Fibroblast of lung (primary cell): Measurements from ENCODE around the gene BAZ2B. TPM values are rescaled to one million over a fixed set of nuclear protein-coding genes. Genes with fewer than 3 reads are reported as not detected.

Source experiments
- DNase-seq, 2 donors: peaks; one replicate each; pipeline versions ENCODE4 v3.0.0 to v3.0.0-alpha.2; 2010; ENCODE audit warnings: low read depth in 2 of 2
- H2AFZ ChIP-seq: 2 replicates; pipeline ENCODE4 v1.5.1; 2012; ENCODE audit warnings: low read length, control low read depth, inconsistent platforms
- H3K27ac ChIP-seq: 2 replicates; pipeline ENCODE4 v1.5.1; 2011; ENCODE audit warnings: low read length, control low read depth; ENCODE audit not compliant: insufficient read depth
- H3K27me3 ChIP-seq: 2 replicates; pipeline ENCODE4 v1.5.1; 2011; ENCODE audit warnings: mild to moderate bottlenecking, low read length; ENCODE audit not compliant: control insufficient read depth, insufficient read depth
- H3K36me3 ChIP-seq: 2 replicates; pipeline ENCODE4 v1.5.1; 2011; ENCODE audit warnings: low read length; ENCODE audit not compliant: control insufficient read depth, insufficient read depth
- H3K4me1 ChIP-seq: 2 replicates; pipeline ENCODE4 v1.5.1; 2011; ENCODE audit warnings: low read length; ENCODE audit not compliant: control insufficient read depth, insufficient read depth; ENCODE audit errors: extremely low read depth
- H3K4me2 ChIP-seq: 2 replicates; pipeline ENCODE4 v1.5.1; 2011; ENCODE audit warnings: low read length, control low read depth; ENCODE audit not compliant: insufficient read depth; ENCODE audit errors: extremely low read depth
- H3K4me3 ChIP-seq, 4 experiments: fragments of 200-600 bp in 1 of 4; sonication (generic) in 1 of 4; replicated peaks in 1 of 4; 2 replicates each; pipeline ENCODE4 v1.5.1; 2011 to 2016; ENCODE audit warnings: low read length in 4 of 4, low read depth in 3 of 4, mild to moderate bottlenecking in 3 of 4, control low read depth in 2 of 4, inconsistent platforms in 1 of 4, mixed read lengths in 1 of 4; ENCODE audit not compliant: insufficient read depth in 1 of 4; ENCODE audit errors: control extremely low read depth in 1 of 4
- H3K79me2 ChIP-seq: 2 replicates; pipeline ENCODE4 v1.5.1; 2012; ENCODE audit warnings: mild to moderate bottlenecking, low read length, inconsistent platforms; ENCODE audit not compliant: control insufficient read depth, insufficient read depth
- H3K9ac ChIP-seq: 2 replicates; pipeline ENCODE4 v1.5.1; 2011; ENCODE audit warnings: mild to moderate bottlenecking, low read length, control low read depth; ENCODE audit not compliant: insufficient read depth
- H3K9me3 ChIP-seq: 2 replicates; pipeline ENCODE4 v1.5.1; 2012; ENCODE audit warnings: low read depth, low read length; ENCODE audit not compliant: control insufficient read depth, insufficient read depth
- H4K20me1 ChIP-seq: 2 replicates; pipeline ENCODE4 v1.5.1; 2011; ENCODE audit warnings: low read length; ENCODE audit not compliant: control insufficient read depth, insufficient read depth; ENCODE audit errors: extremely low read depth
- EZH2 ChIP-seq: IDR thresholded peaks from 2 replicates; pipeline ENCODE4 v1.5.1; 2012; ENCODE audit warnings: low read length, control low read depth, mild to moderate bottlenecking; ENCODE audit errors: missing control alignments
- polyA plus RNA-seq, 2 donors: library from polyadenylated mRNA; depleted of rRNA in 1 of 2; stranded (reverse) in 1 of 2; unstranded in 1 of 2; fragments of >200 nt; gene quantifications; 2 replicates each; pipeline ENCODE4 v1.2.1, GENCODE V29; 2011 to 2012; ENCODE audit warnings: missing spikeins in 1 of 2
- total RNA-seq: library from RNA; depleted of rRNA; stranded (reverse); fragments of >200 nt; gene quantifications from 2 replicates; pipeline ENCODE4 v1.2.1, GENCODE V29; 2014
- TF ChIP-seq, protein P1 (sequence below), 2 donors: IDR thresholded peaks in 1 of 2; conservative IDR thresholded peaks in 1 of 2; 1 replicate in 1 of 2; 2 replicates in 1 of 2; pipeline ENCODE4 v1.5.1; 2011 to 2012; ENCODE audit warnings: low read length in 2 of 2, control low read depth in 1 of 2, inconsistent platforms in 1 of 2, low read depth in 1 of 2, mild to moderate bottlenecking in 1 of 2

Gene BAZ2B
- total and polyA plus RNA-seq, 2 donors (not counting 1 experiment from before 2014, with no cell fraction given), result 28.0 to 61.8 TPM

DNA sequence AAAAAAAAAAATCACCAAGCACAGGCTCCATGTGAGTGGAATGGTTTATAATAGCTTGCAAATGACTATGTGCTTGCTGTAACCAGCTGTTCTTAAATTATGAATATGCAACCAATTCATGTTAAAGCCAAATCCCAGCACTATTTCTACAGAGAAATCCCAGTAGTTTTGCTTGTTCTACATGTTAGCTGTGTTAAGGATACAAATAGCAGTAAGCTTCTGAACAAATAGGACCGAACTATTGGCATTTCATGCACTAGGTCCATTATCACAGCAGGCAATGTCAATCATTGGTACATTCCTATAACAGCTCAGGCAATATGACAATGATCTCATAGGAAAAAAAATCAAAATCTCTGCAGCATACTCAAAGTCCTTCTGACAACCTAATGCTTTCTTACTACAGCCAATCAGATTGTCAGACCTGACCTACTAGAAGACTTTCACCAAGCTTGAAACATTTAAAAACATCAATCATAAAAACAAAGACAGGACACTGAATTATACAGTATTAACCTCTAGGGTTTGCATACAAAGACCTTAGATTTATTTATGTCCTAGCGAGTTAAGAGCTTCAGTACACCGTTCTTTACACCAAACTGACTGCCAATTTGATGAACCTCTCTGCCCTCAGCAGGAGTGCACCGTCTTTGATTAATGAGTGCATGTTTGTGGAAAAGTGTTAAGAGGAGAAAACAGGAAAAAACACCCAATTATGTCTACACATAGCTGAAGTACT is 6.4 kb downstream of the BAZ2B start:
- TF ChIP-seq, protein P1, sequence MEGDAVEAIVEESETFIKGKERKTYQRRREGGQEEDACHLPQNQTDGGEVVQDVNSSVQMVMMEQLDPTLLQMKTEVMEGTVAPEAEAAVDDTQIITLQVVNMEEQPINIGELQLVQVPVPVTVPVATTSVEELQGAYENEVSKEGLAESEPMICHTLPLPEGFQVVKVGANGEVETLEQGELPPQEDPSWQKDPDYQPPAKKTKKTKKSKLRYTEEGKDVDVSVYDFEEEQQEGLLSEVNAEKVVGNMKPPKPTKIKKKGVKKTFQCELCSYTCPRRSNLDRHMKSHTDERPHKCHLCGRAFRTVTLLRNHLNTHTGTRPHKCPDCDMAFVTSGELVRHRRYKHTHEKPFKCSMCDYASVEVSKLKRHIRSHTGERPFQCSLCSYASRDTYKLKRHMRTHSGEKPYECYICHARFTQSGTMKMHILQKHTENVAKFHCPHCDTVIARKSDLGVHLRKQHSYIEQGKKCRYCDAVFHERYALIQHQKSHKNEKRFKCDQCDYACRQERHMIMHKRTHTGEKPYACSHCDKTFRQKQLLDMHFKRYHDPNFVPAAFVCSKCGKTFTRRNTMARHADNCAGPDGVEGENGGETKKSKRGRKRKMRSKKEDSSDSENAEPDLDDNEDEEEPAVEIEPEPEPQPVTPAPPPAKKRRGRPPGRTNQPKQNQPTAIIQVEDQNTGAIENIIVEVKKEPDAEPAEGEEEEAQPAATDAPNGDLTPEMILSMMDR (conservative IDR thresholded peaks at IDR 0.05 in 1 of 2, IDR thresholded peaks at IDR 0.05 in 1 of 2; ENCODE audit: low read depth in 1 of 2, low read length in 2 of 2), result no peak
- TF ChIP-seq EZH2, result no peak
- no peak overlapping the region for H2AFZ ChIP-seq

DNA sequence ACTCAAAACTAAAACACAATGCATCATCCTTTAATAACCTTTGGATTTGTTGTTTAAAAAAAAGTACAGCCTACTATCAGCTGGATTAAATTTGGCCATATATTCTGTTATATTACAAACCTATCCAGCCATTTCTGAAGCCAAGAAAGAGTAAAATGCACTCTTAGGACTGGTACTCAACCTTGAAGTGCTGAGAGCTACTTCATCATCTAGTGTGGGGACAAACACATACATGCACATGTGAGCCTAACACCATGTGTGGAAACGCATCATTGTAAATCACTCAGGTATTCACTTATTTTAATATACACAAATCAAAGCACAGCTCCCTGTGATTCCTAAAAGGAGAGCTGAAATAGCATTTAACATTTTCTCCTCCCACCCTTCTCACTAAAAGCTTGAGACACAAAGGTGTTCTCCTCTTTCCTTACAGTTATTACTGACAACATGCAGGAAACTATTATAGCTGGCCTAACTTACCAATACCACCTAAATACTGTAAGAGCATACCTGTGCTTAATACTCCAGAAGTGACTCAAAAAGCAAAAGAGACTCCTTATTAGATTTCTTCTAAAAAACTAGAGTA is 7.5 kb downstream of the BAZ2B start:
- no peak overlapping the region for H2AFZ ChIP-seq
- DNase-seq, result no peak
- H3K4me1 ChIP-seq, result no peaks in the 10 kb centered on the region
- H4K20me1 ChIP-seq, result no peaks in the 10 kb centered on the region
- no peak overlapping the region for H3K27ac ChIP-seq
- no peaks in the 10 kb centered on the region for H3K9me3 ChIP-seq
- H3K4me3 ChIP-seq, result no peak overlapping the region
- H3K27me3 ChIP-seq, result no peaks in the 10 kb centered on the region
- no peaks in the 10 kb centered on the region for H3K36me3 ChIP-seq
- peaks cover 18% of the 10 kb centered on the region for H3K79me2 ChIP-seq
- no peak overlapping the region for H3K4me2 ChIP-seq
- H3K9ac ChIP-seq, result no peak overlapping the region
- TF ChIP-seq, protein P1 (conservative IDR thresholded peaks at IDR 0.05 in 1 of 2, IDR thresholded peaks at IDR 0.05 in 1 of 2; ENCODE audit: low read depth in 1 of 2, low read length in 2 of 2), result no peak
- no peak for TF ChIP-seq EZH2

More for the DNA sequence above, 6.4 kb downstream of the BAZ2B start:
- Histone ChIP-seq H3K4me1 (no peaks in the 10 kb centered on the region), H3K27ac (no peak overlapping the region), H3K4me3 (no peak overlapping the region), H3K36me3 (no peaks in the 10 kb centered on the region), H3K4me2 (no peak overlapping the region), H3K27me3 (no peaks in the 10 kb centered on the region), H3K9ac (no peak overlapping the region), H4K20me1 (no peaks in the 10 kb centered on the region), H3K79me2 (peaks cover 22% of the 10 kb centered on the region), H3K9me3 (no peaks in the 10 kb centered on the region)
- DNase-seq, result no peak

DNA sequence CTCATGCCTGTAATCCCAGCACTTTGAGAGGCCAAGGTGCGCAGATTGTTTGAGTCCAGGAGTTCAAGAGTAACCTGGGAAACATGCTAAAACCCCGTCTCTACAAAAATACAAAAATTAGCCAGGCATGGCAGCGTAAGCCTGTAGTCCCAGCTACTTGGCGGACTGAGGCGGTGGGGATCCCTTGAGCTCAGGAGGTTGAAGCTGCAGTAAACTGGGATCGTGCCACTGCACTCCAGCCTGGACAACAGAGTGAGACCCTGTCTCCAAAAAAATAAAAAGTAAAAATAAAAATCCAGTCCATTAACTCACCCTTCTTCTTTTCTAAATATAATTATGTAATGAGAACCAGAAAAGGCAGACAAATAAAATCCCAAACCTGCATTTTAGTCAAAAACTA is 8.2 kb downstream of the BAZ2B start:
- Histone ChIP-seq H3K9ac (no peak overlapping the region), H3K79me2 (peaks cover 11% of the 10 kb centered on the region), H2AFZ (no peak overlapping the region), H3K4me3 (no peak overlapping the region), H3K27ac (no peak overlapping the region), H3K4me2 (no peak overlapping the region), H3K27me3 (no peaks in the 10 kb centered on the region), H3K36me3 (no peaks in the 10 kb centered on the region), H3K4me1 (no peaks in the 10 kb centered on the region), H4K20me1 (no peaks in the 10 kb centered on the region), H3K9me3 (no peaks in the 10 kb centered on the region)
- DNase-seq, result no peak
- TF ChIP-seq, protein P1 (conservative IDR thresholded peaks at IDR 0.05 in 1 of 2, IDR thresholded peaks at IDR 0.05 in 1 of 2; ENCODE audit: low read depth in 1 of 2, low read length in 2 of 2), result no peak
- TF ChIP-seq EZH2, result no peak
